ENCODE results near the gene PARVB. TPM values are rescaled to one million over a fixed set of nuclear protein-coding genes. Genes with fewer than 3 reads are reported as not detected.

The PARVB gene
- total RNA-seq, 4 donors from 2014 or later, result 10.5 to 25.1 (median 14.6) TPM

DNA sequence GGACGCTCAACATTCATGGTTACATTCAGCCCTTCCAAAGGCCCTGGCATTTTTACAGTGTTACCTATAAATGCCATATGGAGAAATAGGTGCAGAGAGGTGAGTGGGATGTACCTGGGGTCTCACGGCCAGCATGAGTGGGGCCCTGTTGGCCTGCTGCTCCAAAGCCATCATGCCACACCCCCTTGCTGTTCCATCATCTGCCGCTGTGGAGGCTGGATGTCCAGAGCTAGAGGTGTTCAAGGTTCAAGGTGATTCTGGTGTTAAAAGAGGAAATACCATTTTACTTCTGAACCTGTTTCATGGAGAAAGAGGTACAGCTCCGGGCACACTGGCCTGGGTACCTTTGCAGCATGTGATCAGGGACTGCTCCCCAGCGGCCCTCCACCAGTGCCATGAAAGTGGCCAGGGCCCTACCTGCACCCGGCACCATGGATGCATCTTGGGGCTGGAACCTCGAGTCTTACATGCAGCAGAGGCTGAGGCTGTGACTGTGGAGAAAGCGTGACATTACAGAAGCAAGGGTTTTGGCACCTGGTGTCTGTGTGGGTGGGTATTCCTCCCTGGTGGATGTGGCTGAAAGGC lies 68.6 kb downstream of the PARVB start:
- 88 to 90% methylated on average over 7 to 8 of the region's 8 CpGs for WGBS, 2 donors
- TF ChIP-seq CTCF (IDR thresholded peaks at IDR 0.05), result no peak
- no peak for TF ChIP-seq POLR2A (IDR thresholded peaks at IDR 0.05)
- intact Hi-C loops (cut with DNase I; ENCODE audit: low total_unique reads), result no loop called here
- DNase-seq (ENCODE audit: low spot score in 2 of 2), result no peak
- H3K4me3 ChIP-seq (ENCODE audit: low read depth, poor library complexity, severe bottlenecking), result no peak overlapping the region

GRCh38 chr22:44093791-44094190 lies 69.7 kb downstream of the PARVB start:
- intact Hi-C loops (cut with DNase I; ENCODE audit: low total_unique reads), result no loop called here
- TF ChIP-seq POLR2A (IDR thresholded peaks at IDR 0.05) (no peak), CTCF (IDR thresholded peaks at IDR 0.05) (no peak)
- WGBS, 2 donors, result 87 to 90% methylated on average over 9 of the region's 9 CpGs
- no peak overlapping the region for H3K4me3 ChIP-seq (ENCODE audit: low read depth, poor library complexity, severe bottlenecking)
- no peak for DNase-seq (ENCODE audit: low spot score in 2 of 2)

DNA sequence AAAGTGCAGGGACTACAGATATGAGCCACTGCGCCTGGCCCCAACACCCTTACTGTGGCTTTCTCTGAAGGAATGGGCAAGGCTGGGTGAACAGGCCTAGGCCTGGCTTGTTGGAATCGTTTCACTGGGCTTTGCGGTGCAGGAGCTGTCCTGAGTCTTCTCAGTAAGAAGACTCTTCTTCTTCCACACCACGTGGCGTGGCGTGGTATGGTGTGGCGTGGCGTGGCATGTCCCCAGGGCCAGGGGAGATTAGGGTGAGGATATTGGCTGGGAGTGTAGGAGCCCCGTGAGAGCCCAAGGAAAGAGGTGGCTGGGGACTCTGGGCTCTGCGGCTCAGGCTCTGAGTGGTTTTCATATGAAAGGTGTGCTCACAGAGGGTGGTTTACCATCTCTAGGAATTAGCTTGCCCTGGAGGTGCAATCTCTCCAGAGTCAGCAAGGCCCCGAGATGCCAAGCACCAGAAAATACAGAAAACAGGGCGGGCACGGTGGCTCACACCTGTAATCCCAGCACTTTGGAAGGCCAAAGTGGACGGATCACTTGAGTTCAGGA lies 70.7 kb downstream of the PARVB start:
- TF ChIP-seq POLR2A (IDR thresholded peaks at IDR 0.05) (no peak), CTCF (IDR thresholded peaks at IDR 0.05) (no peak)
- DNase-seq (ENCODE audit: low spot score in 2 of 2), result no peak
- 87% methylated on average over 14 of the region's 14 CpGs for WGBS, 2 donors
- intact Hi-C loops (cut with DNase I; ENCODE audit: low total_unique reads), result no loop called here
- no peak overlapping the region for H3K4me3 ChIP-seq (ENCODE audit: low read depth, poor library complexity, severe bottlenecking)

- TF ChIP-seq POLR2A (IDR thresholded peaks at IDR 0.05) (no peak), CTCF (IDR thresholded peaks at IDR 0.05) (no peak)
- 81 to 89% methylated on average over 6 to 11 of the region's 11 CpGs for WGBS, 2 donors
- H3K4me3 ChIP-seq (ENCODE audit: low read depth, poor library complexity, severe bottlenecking), result no peak overlapping the region
- intact Hi-C loops (cut with DNase I; ENCODE audit: low total_unique reads), result no loop called here
- DNase-seq (ENCODE audit: low spot score in 2 of 2), result no peak
These were observed 72.6 kb downstream of the PARVB start for GRCh38 chr22:44096736-44097135.

DNA sequence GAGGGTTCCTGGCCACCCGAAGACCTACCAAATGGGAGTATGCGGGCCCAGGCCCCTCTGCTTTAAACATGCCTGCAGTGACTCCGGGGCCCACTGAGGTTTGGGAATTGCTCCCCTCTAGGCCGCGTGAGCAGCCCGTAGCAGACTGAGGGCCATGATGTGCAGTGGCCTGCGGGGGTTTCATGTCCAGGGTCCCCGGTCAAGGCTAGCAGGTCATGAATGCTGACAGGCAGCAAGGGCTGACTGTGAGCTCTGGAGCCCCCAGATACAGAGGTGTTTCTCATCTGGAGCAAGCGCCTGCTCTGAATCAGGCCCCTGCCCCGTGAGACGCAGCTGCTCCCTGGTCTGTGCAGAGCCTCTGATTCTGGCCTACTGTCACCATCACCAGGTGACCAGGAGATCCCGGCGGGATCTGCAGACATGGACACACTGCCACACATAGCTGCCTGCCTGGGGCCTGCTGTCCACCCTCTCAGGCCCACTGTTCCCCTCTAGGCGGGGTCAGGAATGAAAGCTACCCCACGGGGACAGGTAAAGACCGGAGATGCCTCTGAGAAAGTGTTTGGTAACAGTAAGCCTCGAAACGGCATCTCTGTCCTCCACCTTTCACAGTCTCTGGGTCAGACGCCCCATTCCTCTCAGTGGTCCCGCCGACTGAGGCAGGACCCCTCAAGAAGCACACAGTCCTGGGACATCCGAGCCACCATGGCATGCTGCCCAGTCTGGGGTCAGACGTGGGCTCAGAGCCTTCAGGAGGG lies 73.3 kb downstream of the PARVB start:
- no peak for DNase-seq (ENCODE audit: low spot score in 2 of 2)
- intact Hi-C loops (cut with DNase I; ENCODE audit: low total_unique reads), result no loop called here
- H3K4me3 ChIP-seq (ENCODE audit: low read depth, poor library complexity, severe bottlenecking), result no peak overlapping the region
- TF ChIP-seq CTCF (IDR thresholded peaks at IDR 0.05) (no peak), POLR2A (IDR thresholded peaks at IDR 0.05) (no peak)
- 91 to 94% methylated on average over 20 to 23 of the region's 23 CpGs for WGBS, 2 donors
